ENCODE measurements around the gene MPPE1. TPM values are rescaled to one million over a fixed set of nuclear protein-coding genes. Genes with fewer than 3 reads are reported as not detected.
A peak's percentile ranks its signal among the peaks of the same experiment; 100 is the strongest.

Gene MPPE1
- 60.6 and 93.7 TPM in 2 replicates for total RNA-seq (2011; cell fraction: chromatin; rRNA removed; ENCODE audit: low replicate concordance)
- 51.7 and 62.2 TPM in 2 replicates for total RNA-seq (2011; cell fraction: nucleolus; rRNA removed)
- 58.4 and 67.3 TPM in 2 replicates for total RNA-seq (2011; cell fraction: nucleoplasm; rRNA removed)
- total RNA-seq (2014; rRNA removed) (11.2 and 12.8 TPM in 2 replicates), total RNA-seq (2014; rRNA removed; fragmentation: Illumina TruSeq; extraction: Trizol) (12.8 and 14.7 TPM in 2 replicates), total RNA-seq (2015; rRNA removed; fragmentation: Illumina TruSeq; extraction: Trizol) (10.7 and 11.7 TPM in 2 replicates), total RNA-seq (2021) (14.2 and 17.4 TPM in 2 replicates), polyA plus RNA-seq (2011; rRNA removed) (18.2 and 19.2 TPM in 2 replicates), polyA plus RNA-seq (2014; fragmentation: Illumina TruSeq; extraction: Trizol) (11.0 and 12.8 TPM in 2 replicates), polyA plus RNA-seq (2014; fragmentation: Nextera tagmentation; extraction: Ambion mirVana) (10 to 100 TPM; 13.3 to 13.4 TPM), polyA plus RNA-seq (2014; rRNA removed) (12.8 and 19.5 TPM in 2 replicates), polyA minus RNA-seq (2011; rRNA and poly(A)+ RNA removed) (14.8 and 16.9 TPM in 2 replicates), Bru-seq, nascent RNA (percentile 67 among the genes with signal in this experiment), BruChase-seq, experiment 1, labeled RNA remaining after a 2-hour chase (percentile 63 among the genes with signal in this experiment), BruChase-seq, experiment 2, labeled RNA remaining after a 6-hour chase (percentile 63 among the genes with signal in this experiment)
- 10.3 and 11.9 TPM in 2 replicates for polyA plus RNA-seq (2011; cell fraction: cytosol; rRNA removed)
- 50.1 and 55.3 TPM in 2 replicates for polyA plus RNA-seq (2011; cell fraction: nucleus; rRNA removed)
- polyA plus RNA-seq (2012): 10.9 and 18.8 TPM in 2 replicates
- 6.4 and 6.9 TPM in 2 replicates for polyA minus RNA-seq (2011; cell fraction: cytosol; rRNA and poly(A)+ RNA removed)
- polyA minus RNA-seq (2011; cell fraction: nucleus; rRNA and poly(A)+ RNA removed): 17.6 and 27.8 TPM in 2 replicates
- long read RNA-seq, experiment 1, partial matches to known transcripts: 7 of 38 reads
- long read RNA-seq, experiment 1, other reads (novel, unspliced or antisense): 24 of 38 reads
- long read RNA-seq, experiment 2, partial matches to known transcripts: 3 of 11 reads
- long read RNA-seq, experiment 2, other reads (novel, unspliced or antisense): 3 of 11 reads
- long read RNA-seq, experiment 3, full-length matches to known transcripts: 7 of 19 reads
- long read RNA-seq, experiment 3, partial matches to known transcripts: 2 of 19 reads
- long read RNA-seq, experiment 3, other reads (novel, unspliced or antisense): 10 of 19 reads

- FAIRE-seq (peak; percentile 51), ATAC-seq (peak; percentile 97), DNase-seq (ENCODE audit: extremely low read depth in 1 of 4, low spot score in 3 of 4) (peak; percentile 87 to 93 (median 89))
- ChIA-PET POLR2A (interaction anchor here (1.0 kb wide), 1 partner anchor 83 kb away, joined by 3 read pairs; no protein-coding TSS in a partner anchor), CTCF (ENCODE audit: low intra/inter-chr PET ratio) (no interaction called here)
- under 1% methylated on average over 64 of the region's 106 CpGs for WGBS (ENCODE audit: insufficient coverage, low coverage, missing lambda C conversion rate)
- BruUV-seq (replicated peaks): TSS peak; percentile 95
- Histone ChIP-seq H3K27ac (ENCODE audit: extremely low read depth, low read depth, low read length) (peak within 1 kb of the TSS; percentile 90), H3K27me3 (ENCODE audit: control insufficient read depth in 2 of 2, insufficient read depth in 2 of 2, low read length in 2 of 2) (no peaks in the 10 kb centered on the region), H3K4me3 (peak within 1 kb of the TSS; percentile 72), H3K79me2 (ENCODE audit: control insufficient read depth, insufficient read depth, low read length) (peaks cover 2% of the 10 kb centered on the region; the same call in 1 of the 3 replicates), H4K20me1 (replicated peaks; ENCODE audit: control insufficient read depth, insufficient read depth, low read length) (no peaks in the 10 kb centered on the region), H3K36me3 (ENCODE audit: control insufficient read depth, insufficient read depth, low read length) (no peaks in the 10 kb centered on the region), H3K4me2 (ENCODE audit: insufficient read depth, low read length) (peak within 1 kb of the TSS; percentile 89), H3K9ac (ENCODE audit: insufficient read depth in 1 of 2, low read depth in 2 of 2, low read length in 2 of 2) (peak within 1 kb of the TSS; percentile 91 to 93), H2AFZ (ENCODE audit: low read depth, low read length) (peak within 1 kb of the TSS; percentile 95), H3K4me1 (replicated peaks in 1 of 2; ENCODE audit: control insufficient read depth in 2 of 2, insufficient read depth in 2 of 2, low read length in 2 of 2) (peaks cover 2 to 16% of the 10 kb centered on the region in 2 experiments; a peak in 4 of 5 replicates), H3K9me3 (replicated peaks; ENCODE audit: control insufficient read depth, insufficient read depth, low read depth, low read length) (no peaks in the 10 kb centered on the region), H3K9me1 (ENCODE audit: control insufficient read depth, insufficient read depth, low read length) (no peaks in the 10 kb centered on the region)
- in situ Hi-C loops (cut with MboI): loop anchor here (10.0 kb wide), 1 partner anchor 1126 kb away; no protein-coding TSS in a partner anchor
- intact Hi-C loops (cut with micrococcal nuclease): no loop called here
- TF ChIP-seq RCOR1 (IDR thresholded peaks at IDR 0.05; ENCODE audit: borderline replicate concordance in 1 of 2, low read depth in 2 of 2, low read length in 2 of 2): no peak
- TF ChIP-seq NR2C1 (IDR thresholded peaks at IDR 0.05): peak; percentile 25; the same call in 1 of the 2 replicates
- TF ChIP-seq NR2C1 (tag; IDR thresholded peaks at IDR 0.05): peak; percentile 42; the same call in 1 of the 2 replicates
- peak in 1 of 2 experiments; percentile 62; a peak in 2 of 4 replicates for TF ChIP-seq HDAC1 (IDR thresholded peaks at IDR 0.05)
- no peak for TF ChIP-seq C11orf30 (IDR thresholded peaks at IDR 0.05; ENCODE audit: low read depth)
- TF ChIP-seq E2F8 (IDR thresholded peaks at IDR 0.05; ENCODE audit: low read depth, partially characterized antibody): peak; percentile 76
Measured at GRCh38 chr18:11908182-11909060, at the start of gene MPPE1. Gene MPPE1, minus strand, starts transcription at chr18:11908317. Its CDS starts 11,053 bp downstream, at chr18:11897264.
